GM13976 (cell line): ENCODE measurements around the gene PDE1A.

Experiments used
- DNase-seq: peaks from one replicate; pipeline ENCODE4 v3.0.0; 2012; ENCODE audit warnings: low spot score
- CTCF ChIP-seq: IDR thresholded peaks from 2 replicates; pipeline ENCODE4 v1.5.1; 2012; ENCODE audit warnings: borderline replicate concordance, mild to moderate bottlenecking; ENCODE audit not compliant: insufficient read depth; ENCODE audit errors: extremely low read depth, missing control alignments, control extremely low read depth
- in situ Hi-C: fragments of 300-500 bp; cut with MboI; formaldehyde crosslinking; loops from one replicate; pipeline ENCODE4 v1.12.0; 2022; ENCODE audit warnings: low sequenced_read_pairs, mixed read lengths, inconsistent platforms; ENCODE audit not compliant: unreplicated experiment

The PDE1A gene

GRCh38 chr2:182375862-182376261 lies 51.0 kb downstream of the PDE1A start:
- in situ Hi-C loops = no loop called here
- no peak for TF ChIP-seq CTCF
- no peak for DNase-seq

GRCh38 chr2:182372661-182373060 lies 54.2 kb downstream of the PDE1A start:
- DNase-seq = no peak
- in situ Hi-C loops = no loop called here
- no peak for TF ChIP-seq CTCF

DNA sequence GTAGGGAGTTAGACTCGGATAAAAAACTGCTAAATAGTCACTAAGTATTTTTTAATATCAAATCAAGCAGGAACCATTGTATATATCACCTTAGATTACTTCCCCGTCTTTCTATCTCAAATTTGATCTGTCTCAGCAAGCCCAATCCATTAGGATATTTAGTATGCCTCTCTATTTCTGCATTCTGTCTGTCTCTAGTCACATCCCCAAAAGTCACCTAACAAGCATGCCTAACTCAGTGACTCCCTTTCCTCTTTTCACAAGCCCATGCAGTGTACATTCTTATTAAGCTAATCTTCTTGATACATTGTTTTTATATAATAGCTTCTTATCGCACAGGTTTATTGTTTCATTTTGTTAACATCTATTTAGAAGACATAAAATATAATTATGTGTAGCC lies 57.8 kb downstream of the PDE1A start:
- TF ChIP-seq CTCF = no peak
- no peak for DNase-seq
- in situ Hi-C loops = no loop called here

- no peak for TF ChIP-seq CTCF
- DNase-seq = no peak
- in situ Hi-C loops = no loop called here
Observed at GRCh38 chr2:182368446-182368845, 58.4 kb downstream of the PDE1A start.

DNA sequence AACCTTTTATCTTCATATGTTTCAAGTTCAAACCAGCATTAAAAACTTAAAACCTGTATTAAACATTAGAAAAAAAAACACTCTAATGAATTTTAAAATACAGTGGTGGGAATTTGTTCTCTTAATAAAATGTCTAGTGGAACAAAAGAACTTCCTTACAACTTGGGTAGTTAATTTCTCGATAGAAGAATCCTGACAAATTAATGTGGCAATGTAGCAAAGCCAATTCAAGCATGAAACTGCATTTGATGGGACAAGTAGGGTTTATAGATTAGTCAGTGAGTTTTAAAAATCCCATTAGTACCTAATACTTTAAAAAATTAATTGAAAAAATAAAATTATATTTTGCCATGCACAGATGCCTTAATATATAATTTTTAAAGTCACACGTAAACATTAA lies 59.4 kb downstream of the PDE1A start:
- no peak for DNase-seq
- in situ Hi-C loops = no loop called here
- TF ChIP-seq CTCF = no peak

- DNase-seq = no peak
- TF ChIP-seq CTCF = no peak
- in situ Hi-C loops = no loop called here
Observed at GRCh38 chr2:182366628-182367027, 60.2 kb downstream of the PDE1A start.

GRCh38 chr2:182365855-182366254 lies 61.0 kb downstream of the PDE1A start:
- in situ Hi-C loops = no loop called here
- DNase-seq = no peak
- no peak for TF ChIP-seq CTCF
